Colonic mucosa (tissue), 4 donors: ENCODE data around the gene SPOCK3. TPM values are rescaled to one million over a fixed set of nuclear protein-coding genes. Genes with fewer than 3 reads are reported as not detected.

Experiments used
- DNase-seq: peaks from one replicate; pipeline ENCODE4 v3.0.0-alpha.2; 2020
- H3K27ac ChIP-seq: fragments of 200-600 bp; one replicate; pipeline ENCODE4 v1.8.0; 2021
- H3K27me3 ChIP-seq: fragments of 200-600 bp; one replicate; pipeline ENCODE4 v1.8.0; 2021
- H3K36me3 ChIP-seq: fragments of 200-600 bp; one replicate; pipeline ENCODE4 v1.8.0; 2021
- H3K4me1 ChIP-seq: fragments of 200-600 bp; one replicate; pipeline ENCODE4 v1.8.0; 2021; ENCODE audit warnings: mild to moderate bottlenecking
- H3K4me3 ChIP-seq: fragments of 200-600 bp; one replicate; pipeline ENCODE4 v1.8.0; 2021
- H3K9ac ChIP-seq, 2 donors: one replicate each; pipeline ENCODE4 v1.7.0; 2013; ENCODE audit warnings: control low read depth in 2 of 2, low read depth in 2 of 2, low read length in 2 of 2
- H3K9me3 ChIP-seq: fragments of 200-600 bp; one replicate; pipeline ENCODE4 v1.8.0; 2021
- intact Hi-C: fragments of 100-400 bp; cut with DNase I; formaldehyde crosslinking; loops from one replicate; pipeline ENCODE4 v1.14.1; 2022
- total RNA-seq, 2 donors: library from RNA; stranded (reverse); fragmentation: NEBNext Ultra II Directional in 1 of 2; extraction: Animal tissue kit (Norgen Biotek cat#: 25700) in 1 of 2; gene quantifications; one replicate each; pipeline ENCODE4 v1.2.1, GENCODE V29; 2021
- TF ChIP-seq, protein P1 (sequence below): fragments of 200-600 bp; IDR thresholded peaks from one replicate; pipeline ENCODE4 v1.8.0; 2022; ENCODE audit warnings: antibody characterized with exemption, mild to moderate bottlenecking
- donor health status: healthy.
- donor health status: DM: no; HTN: no; CAD: no.
- donor health status: DM: no; HTN: no; CAD: no.

Gene SPOCK3
- total RNA-seq, 2 donors from 2014 or later = 0.77 TPM; not detected in 1

- H3K9me3 ChIP-seq = no peaks in the 10 kb centered on the region
- no peak overlapping the region for H3K9ac ChIP-seq
- H3K4me3 ChIP-seq = no peak overlapping the region
- no peak for DNase-seq
- no peaks in the 10 kb centered on the region for H3K4me1 ChIP-seq
- no peak overlapping the region for H3K27ac ChIP-seq
- no peaks in the 10 kb centered on the region for H3K36me3 ChIP-seq
- TF ChIP-seq, protein P1, sequence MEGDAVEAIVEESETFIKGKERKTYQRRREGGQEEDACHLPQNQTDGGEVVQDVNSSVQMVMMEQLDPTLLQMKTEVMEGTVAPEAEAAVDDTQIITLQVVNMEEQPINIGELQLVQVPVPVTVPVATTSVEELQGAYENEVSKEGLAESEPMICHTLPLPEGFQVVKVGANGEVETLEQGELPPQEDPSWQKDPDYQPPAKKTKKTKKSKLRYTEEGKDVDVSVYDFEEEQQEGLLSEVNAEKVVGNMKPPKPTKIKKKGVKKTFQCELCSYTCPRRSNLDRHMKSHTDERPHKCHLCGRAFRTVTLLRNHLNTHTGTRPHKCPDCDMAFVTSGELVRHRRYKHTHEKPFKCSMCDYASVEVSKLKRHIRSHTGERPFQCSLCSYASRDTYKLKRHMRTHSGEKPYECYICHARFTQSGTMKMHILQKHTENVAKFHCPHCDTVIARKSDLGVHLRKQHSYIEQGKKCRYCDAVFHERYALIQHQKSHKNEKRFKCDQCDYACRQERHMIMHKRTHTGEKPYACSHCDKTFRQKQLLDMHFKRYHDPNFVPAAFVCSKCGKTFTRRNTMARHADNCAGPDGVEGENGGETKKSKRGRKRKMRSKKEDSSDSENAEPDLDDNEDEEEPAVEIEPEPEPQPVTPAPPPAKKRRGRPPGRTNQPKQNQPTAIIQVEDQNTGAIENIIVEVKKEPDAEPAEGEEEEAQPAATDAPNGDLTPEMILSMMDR = no peak
- intact Hi-C loops = no loop called here
- no peaks in the 10 kb centered on the region for H3K27me3 ChIP-seq
These were observed 181.6 kb downstream of the SPOCK3 start for GRCh38 chr4:167052631-167053091.

DNA sequence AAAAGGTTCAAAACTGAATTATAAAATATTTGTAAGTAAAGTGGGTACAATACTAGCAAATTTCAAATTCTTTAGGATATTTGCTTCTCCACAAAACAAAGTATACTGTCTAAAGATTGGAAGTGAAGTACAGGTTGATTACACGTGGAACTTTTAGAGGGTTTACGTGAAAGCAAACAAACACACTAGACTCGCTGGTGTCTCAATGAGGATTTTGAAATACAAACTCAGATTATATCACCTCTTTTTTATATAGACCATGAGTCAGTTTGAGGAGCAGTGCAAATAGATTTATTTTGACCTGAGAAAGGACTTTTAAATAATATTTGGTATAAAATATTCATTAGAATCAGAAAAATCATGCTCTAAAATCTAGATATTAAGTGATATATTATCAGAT lies 185.0 kb downstream of the SPOCK3 start:
- TF ChIP-seq, protein P1 = no peak
- intact Hi-C loops = no loop called here
- H3K27me3 ChIP-seq = no peaks in the 10 kb centered on the region
- DNase-seq = no peak
- no peak overlapping the region for H3K9ac ChIP-seq
- no peaks in the 10 kb centered on the region for H3K4me1 ChIP-seq
- H3K9me3 ChIP-seq = no peaks in the 10 kb centered on the region
- H3K36me3 ChIP-seq = no peaks in the 10 kb centered on the region
- H3K27ac ChIP-seq = no peak overlapping the region
- no peak overlapping the region for H3K4me3 ChIP-seq

DNA sequence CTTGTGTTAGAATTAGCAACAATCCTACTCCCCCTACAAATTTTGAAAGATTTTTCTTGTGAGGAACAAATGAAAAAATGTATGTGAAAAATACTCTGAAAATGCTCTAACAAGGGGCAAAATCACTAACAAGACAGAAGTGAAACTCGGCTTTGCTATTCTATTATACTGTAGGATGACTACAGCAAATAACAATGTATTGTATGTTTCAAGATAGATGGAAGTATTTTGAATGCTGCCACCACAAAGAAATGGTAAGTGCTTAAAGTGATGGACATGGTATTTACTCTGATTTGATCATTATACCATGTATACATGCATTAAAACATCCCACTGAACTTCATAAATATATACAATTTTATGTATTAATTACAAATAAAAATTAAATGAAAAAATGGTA lies 192.8 kb downstream of the SPOCK3 start:
- DNase-seq = no peak
- no peaks in the 10 kb centered on the region for H3K36me3 ChIP-seq
- intact Hi-C loops = no loop called here

DNA sequence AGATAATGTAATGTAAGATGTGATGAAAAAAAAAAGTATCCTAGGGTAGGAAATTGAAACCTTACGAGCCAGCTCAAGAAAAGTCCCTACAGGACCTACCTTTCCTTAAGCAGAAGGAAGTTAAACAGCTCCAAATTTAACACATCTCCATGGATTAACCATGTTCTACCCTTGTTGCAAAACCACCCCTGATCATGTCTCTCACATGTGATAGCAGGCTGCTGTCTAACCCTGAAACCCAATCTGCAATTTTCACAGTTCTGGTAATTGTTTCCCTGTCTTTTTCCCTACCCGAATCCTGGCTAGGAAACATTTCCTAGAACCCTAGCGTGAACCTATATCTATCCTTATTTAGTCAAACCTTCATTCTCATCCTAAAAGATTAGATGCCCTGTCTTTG lies 198.9 kb downstream of the SPOCK3 start:
- TF ChIP-seq, protein P1 = no peak
- Histone ChIP-seq H3K4me1 (no peaks in the 10 kb centered on the region), H3K9ac (no peak overlapping the region), H3K4me3 (no peak overlapping the region), H3K36me3 (no peaks in the 10 kb centered on the region), H3K27me3 (no peaks in the 10 kb centered on the region), H3K27ac (no peak overlapping the region), H3K9me3 (no peaks in the 10 kb centered on the region)
- intact Hi-C loops = no loop called here
- no peak for DNase-seq

More for the DNA sequence above, 192.8 kb downstream of the SPOCK3 start:
- no peaks in the 10 kb centered on the region for H3K4me1 ChIP-seq
- no peak overlapping the region for H3K9ac ChIP-seq
- H3K4me3 ChIP-seq = no peak overlapping the region
- TF ChIP-seq, protein P1 = no peak
- no peak overlapping the region for H3K27ac ChIP-seq
- H3K27me3 ChIP-seq = no peaks in the 10 kb centered on the region
- no peaks in the 10 kb centered on the region for H3K9me3 ChIP-seq

DNA sequence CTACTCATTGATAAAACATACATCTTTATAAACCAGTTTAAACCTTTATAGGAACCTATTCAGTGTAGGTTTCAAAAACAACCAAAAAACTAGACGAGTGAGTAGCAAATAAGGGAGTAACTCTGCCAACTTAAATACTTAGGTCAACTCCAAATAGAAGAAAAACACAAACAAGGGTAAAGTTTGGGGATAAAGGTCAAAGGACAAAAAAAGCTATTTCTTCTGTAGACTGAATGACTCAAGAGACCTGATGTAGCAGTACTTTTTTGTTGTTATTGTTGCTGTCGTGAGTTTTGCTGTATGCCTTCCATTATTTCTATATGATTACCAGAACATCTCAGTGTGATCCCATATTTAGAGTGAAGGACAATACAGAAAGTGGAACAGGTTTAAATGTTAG lies 199.3 kb downstream of the SPOCK3 start:
- Histone ChIP-seq H3K4me1 (no peaks in the 10 kb centered on the region), H3K9me3 (no peaks in the 10 kb centered on the region), H3K4me3 (no peak overlapping the region), H3K27me3 (no peaks in the 10 kb centered on the region), H3K36me3 (no peaks in the 10 kb centered on the region), H3K27ac (no peak overlapping the region), H3K9ac (no peak overlapping the region)
- TF ChIP-seq, protein P1 = no peak
- no peak for DNase-seq
- intact Hi-C loops = no loop called here
